Stimulated activated CD8-positive, alpha-beta memory T cell treated with anti-CD3 and anti-CD28 coated beads, Interleukin-12 subunit alpha, Interleukin-12 subunit beta, amount 100 ng/mL, for 1 hour (primary cell): ENCODE data around the gene PRSS36.
"Not testable (repeated sequence)": the region's sequence is repeated elsewhere in the genome, so short reads cannot be mapped to it uniquely, and the experiment has no call there.

Experiments
- DNase-seq: peaks from one replicate; pipeline ENCODE4 v3.0.0-alpha.2; 2020; ENCODE audit warnings: low read depth

Gene PRSS36

GRCh38 chr16:31120129-31120528 lies 29.7 kb downstream of the PRSS36 start:
- DNase-seq = no peak

DNA sequence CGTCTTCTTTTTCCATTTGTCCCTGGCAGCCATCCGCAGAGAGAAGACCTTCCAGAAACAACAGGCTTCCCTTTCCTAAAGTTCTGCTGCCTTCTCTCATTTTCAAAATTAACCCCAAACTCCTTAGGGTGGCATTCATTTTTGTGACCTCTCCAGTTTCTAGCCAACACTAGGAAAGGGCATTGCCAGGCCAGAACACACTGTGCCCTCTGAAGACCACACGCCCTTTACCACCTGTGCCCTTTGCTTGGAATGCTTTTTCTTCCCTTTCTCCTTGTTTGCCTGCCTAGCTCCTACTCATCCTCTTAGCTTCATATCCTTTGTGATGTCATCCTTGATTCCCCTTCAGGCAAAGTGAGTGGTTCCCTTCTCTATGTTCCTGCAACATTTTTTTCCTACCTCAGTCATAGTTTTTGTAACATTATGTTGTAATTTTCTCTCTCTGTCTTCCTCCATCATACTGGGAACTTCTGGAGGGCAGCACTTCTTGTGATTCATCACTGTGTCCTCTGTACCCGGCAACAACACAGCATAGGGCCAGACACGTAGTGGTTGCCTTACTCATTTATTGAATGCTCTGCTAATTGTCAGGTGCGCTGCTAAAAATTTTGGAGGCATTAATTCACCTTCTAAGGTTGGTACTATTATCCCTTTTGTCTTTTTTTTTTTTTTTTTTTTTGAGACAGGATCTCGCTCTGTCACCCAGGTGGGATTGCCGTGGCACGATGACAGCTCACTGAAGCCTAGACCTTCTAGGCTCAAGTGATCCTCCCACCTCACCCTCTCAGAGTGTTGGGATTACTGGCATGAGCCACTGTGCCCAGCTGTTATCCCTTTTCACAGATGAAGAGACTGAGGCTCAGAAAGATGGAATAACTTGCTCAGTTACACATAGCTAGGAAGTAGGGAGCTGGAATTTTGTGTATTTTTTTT lies 31.4 kb downstream of the PRSS36 start:
- no peak for DNase-seq

- DNase-seq = peak; percentile 93
Observed at GRCh38 chr16:31117384-31118222, 32.3 kb downstream of the PRSS36 start, which contains the start of gene KAT8. TSS of gene KAT8 (plus strand) at chr16:31117664. CDS start at chr16:31117682, 18 bp downstream.

DNA sequence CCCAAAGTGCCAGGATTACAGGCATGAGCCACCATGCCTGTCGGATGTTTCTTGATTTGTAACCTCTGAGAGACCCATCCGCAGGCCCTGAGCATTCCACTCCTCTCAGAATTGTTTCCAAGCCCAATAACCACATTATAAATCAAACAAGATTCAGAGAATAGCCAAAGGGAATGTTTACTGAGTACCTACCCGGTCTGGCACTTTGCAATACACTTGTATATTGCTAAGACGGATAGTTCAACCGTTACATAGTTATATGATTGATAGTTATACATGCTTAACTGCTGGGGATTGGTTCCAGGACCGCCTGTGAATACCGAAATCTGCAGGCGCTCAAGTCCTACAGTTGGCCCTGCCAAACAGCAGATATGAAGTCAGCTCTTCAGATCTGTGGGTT lies 35.4 kb downstream of the PRSS36 start:
- no peak for DNase-seq

DNA sequence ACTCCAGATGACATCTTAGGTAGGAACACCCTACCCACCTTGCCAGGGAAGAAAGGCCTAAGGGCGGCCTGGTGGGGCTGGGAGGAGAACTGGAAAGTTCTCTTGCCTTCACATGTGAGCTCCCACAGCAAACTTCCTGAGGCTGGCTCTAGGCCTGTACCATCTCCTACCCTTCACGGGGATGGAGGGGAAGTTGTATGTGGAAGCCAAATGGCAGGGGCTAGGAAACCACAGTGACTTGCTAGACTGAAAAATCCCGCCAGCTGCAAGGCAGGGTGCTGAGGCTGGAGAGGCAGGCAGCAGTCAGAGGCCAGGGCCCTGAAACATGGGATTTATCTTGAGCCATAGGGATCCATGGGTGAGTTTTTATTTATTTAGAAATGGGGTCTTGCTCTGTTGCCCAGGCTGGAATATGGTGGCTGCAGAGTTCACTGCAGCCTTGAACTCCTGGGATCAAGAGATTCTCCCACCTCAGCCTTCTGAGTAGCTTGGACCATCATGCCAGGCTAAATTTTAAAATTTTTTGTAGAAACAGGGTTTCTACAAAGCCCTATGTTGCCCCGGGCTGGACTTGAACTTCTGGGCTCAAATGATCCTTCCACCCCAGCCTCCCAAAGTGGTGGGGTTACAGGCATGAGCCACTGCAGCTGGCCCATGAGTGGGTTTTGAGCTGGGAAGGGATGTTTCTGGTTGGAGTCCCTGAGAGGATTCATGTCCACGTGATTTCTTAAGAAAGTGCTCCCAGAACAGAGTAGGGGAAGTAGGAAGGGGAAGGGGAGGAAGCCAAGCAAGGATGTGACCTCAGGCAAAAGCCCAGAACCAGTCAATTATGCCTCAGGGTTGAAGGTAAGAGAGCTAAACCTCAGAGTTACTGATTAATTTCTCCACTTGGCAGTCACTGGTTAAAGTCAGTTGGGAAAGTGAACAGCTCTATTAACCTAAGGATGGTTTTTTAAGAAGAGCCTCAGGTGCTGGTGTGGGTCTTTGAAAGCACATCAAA lies 36.4 kb downstream of the PRSS36 start:
- DNase-seq = no peak

- DNase-seq = no peak
Observed at GRCh38 chr16:31112711-31113110, 37.2 kb downstream of the PRSS36 start.

- DNase-seq = no peak
Observed at GRCh38 chr16:31111881-31112466, 37.9 kb downstream of the PRSS36 start.

GRCh38 chr16:31110106-31111034 lies 39.5 kb downstream of the PRSS36 start:
- DNase-seq = no peak

- DNase-seq = no peak
Observed at GRCh38 chr16:31109622-31110021, 40.2 kb downstream of the PRSS36 start.

- no peak for DNase-seq
Observed at GRCh38 chr16:31108794-31109558, 40.9 kb downstream of the PRSS36 start.

- peak; percentile 32 for DNase-seq
Observed at GRCh38 chr16:31108035-31108793, 41.7 kb downstream of the PRSS36 start, which contains the start of gene BCKDK. TSS of gene BCKDK (plus strand) at chr16:31108386. CDS start at chr16:31109224, 838 bp downstream.

DNA sequence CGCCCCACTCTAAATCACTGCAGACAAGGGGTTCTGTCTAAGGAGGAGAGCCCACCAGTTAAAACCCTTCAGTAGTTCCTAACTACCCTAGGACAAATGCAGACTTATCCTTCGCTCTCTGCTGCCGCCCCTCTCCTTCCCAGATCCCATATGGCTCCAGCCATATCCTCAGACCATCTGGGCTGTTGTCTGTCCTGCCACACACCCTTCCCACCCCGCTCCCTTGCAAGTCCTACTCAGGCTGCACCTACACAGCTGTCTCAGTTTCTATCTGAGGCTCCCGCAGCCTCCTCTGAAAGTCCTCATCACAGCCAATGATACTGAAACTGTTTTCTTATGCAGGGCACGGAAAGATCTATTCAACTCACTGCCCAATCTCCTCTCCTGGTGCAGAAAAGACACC lies 42.4 kb downstream of the PRSS36 start:
- no peak for DNase-seq

- DNase-seq = no peak
Observed at GRCh38 chr16:31106509-31107464, 43.1 kb downstream of the PRSS36 start.

DNA sequence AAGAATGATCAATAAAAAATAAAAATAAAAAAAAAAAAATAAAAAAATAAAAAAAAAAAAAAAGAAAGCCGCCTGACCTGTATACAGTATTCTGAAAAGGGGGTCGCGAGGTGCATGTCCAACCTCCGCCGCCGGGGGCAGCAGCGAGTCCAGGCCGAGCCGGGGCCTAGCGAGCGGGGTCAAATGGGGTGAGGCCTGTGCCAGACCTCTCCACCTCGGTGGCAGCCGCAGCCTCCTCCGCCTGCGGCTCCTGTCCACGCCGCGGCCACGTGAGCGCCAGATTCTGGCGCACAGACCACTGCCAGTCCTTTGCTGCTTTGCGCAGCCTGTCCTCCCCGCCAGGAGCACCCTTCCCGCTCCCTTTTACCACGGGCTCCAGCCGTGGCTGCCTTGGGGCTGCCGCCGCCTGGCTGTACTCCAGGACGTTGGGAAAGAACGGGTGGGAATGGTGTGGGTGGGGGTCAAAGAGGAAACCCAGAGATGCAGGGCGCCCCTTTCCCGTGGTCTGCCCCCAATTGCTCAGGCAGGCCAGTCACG lies 44.1 kb downstream of the PRSS36 start:
- peak; percentile 67 for DNase-seq

DNA sequence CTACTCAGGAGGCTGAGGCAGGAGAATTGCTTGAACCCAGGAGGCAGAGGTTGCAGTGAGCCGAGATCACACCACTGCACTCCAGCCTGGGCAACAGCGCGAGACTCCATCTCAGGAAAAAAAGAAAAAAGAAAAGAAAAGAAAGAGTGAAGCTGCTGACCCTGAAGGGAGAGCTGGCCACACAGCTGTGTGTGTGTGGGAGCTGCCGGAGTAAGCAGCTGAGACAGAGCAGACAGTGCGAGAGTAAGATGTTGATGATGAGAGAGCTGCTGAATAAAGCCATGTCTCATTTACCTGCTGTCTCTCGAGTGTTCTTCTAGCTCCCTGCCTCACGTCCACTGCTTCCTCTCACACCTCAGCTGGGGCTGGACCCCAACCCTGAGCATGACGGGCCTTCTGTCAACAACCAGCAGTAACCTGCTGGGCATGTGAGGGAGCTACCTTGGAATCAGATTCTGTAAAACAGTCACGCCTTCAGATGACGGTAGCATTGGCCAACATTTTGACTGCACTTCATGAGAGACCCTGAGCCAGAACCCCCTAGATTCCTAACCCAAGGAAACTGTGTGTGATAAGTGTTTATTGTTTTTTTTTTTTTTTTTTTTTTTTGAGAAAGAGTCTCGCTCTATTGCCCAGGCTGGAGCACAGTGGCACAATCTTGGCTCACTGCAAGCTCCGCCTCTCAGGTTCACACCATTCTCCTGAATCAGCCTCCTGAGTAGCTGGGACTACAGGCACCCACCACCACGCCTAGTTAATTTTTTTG lies 48.8 kb downstream of the PRSS36 start:
- not testable (repeated sequence) for DNase-seq
